Smooth muscle cell of the coronary artery (primary cell): ENCODE measurements around the gene PREP. TPM values are rescaled to one million over a fixed set of nuclear protein-coding genes. Genes with fewer than 3 reads are reported as not detected.

Experiments used
- total RNA-seq: library from RNA; depleted of rRNA; stranded (reverse); fragments of >200 nt; gene quantifications from 2 replicates; pipeline ENCODE4 v1.2.3, GENCODE V29; 2014; ENCODE audit warnings: low replicate concordance

The PREP gene
- total RNA-seq = 12.4 and 16.6 TPM in 2 replicates

GRCh38 chr6:105402939-105403935 is at the start of gene PREP:
PREP (minus strand) TSS chr6:105403082; CDS start chr6:105402891, 191 bp downstream.

Other genes starting within 250 kb of the PREP start
- 1.4 and 9.0 TPM in 2 replicates for gene POPDC3, start 223.1 kb downstream of the PREP start, total RNA-seq